WERI-Rb-1 (cell line): ENCODE measurements around the gene PRRT1B.

Experiments used
- DNase-seq: peaks from one replicate; pipeline ENCODE4 v3.0.0-alpha.2; 2020
- H3K27ac ChIP-seq: fragments of 250-450 bp; sonication (Bioruptor Pico); 2 replicates; pipeline ENCODE4 v1.5.1; 2020; ENCODE audit warnings: mild to moderate bottlenecking, moderate library complexity
- H3K27me3 ChIP-seq: fragments of 250-450 bp; sonication (Bioruptor Pico); 2 replicates; pipeline ENCODE4 v1.5.1; 2021; ENCODE audit warnings: mild to moderate bottlenecking, low read depth, moderate library complexity; ENCODE audit not compliant: insufficient read depth, severe bottlenecking
- H3K36me3 ChIP-seq: fragments of 250-450 bp; sonication (Bioruptor Pico); 2 replicates; pipeline ENCODE4 v1.5.1; 2020; ENCODE audit warnings: mild to moderate bottlenecking, moderate library complexity
- H3K4me3 ChIP-seq: 2 replicates; pipeline ENCODE4 v1.5.1; 2011; ENCODE audit warnings: low read depth, mild to moderate bottlenecking, control low read depth, low read length
- H3K9me3 ChIP-seq: fragments of 250-450 bp; sonication (Bioruptor Pico); 2 replicates; pipeline ENCODE4 v1.5.1; 2021; ENCODE audit warnings: mild to moderate bottlenecking, moderate library complexity; ENCODE audit not compliant: severe bottlenecking
- CTCF ChIP-seq: IDR thresholded peaks from 2 replicates; pipeline ENCODE4 v1.5.1; 2011; ENCODE audit warnings: low read depth, mild to moderate bottlenecking, control low read depth, inconsistent platforms, low read length

PRRT1B gene

GRCh38 chr9:131518553-131518952 lies 26.8 kb upstream of the PRRT1B start:
- Histone ChIP-seq H3K9me3 (no peaks in the 10 kb centered on the region), H3K4me3 (no peak overlapping the region), H3K27me3 (no peaks in the 10 kb centered on the region), H3K36me3 (peaks cover 92% of the 10 kb centered on the region), H3K27ac (no peak overlapping the region)
- no peak for TF ChIP-seq CTCF
- no peak for DNase-seq

- TF ChIP-seq CTCF = no peak
- no peak overlapping the region for H3K27ac ChIP-seq
- no peaks in the 10 kb centered on the region for H3K27me3 ChIP-seq
- H3K9me3 ChIP-seq = no peaks in the 10 kb centered on the region
- DNase-seq = no peak
- no peak overlapping the region for H3K4me3 ChIP-seq
- peaks cover 93% of the 10 kb centered on the region for H3K36me3 ChIP-seq
These were observed 24.8 kb upstream of the PRRT1B start for GRCh38 chr9:131520503-131520902.

- no peaks in the 10 kb centered on the region for H3K9me3 ChIP-seq
- no peak overlapping the region for H3K4me3 ChIP-seq
- H3K27ac ChIP-seq = no peak overlapping the region
- H3K27me3 ChIP-seq = no peaks in the 10 kb centered on the region
- peaks cover 100% of the 10 kb centered on the region for H3K36me3 ChIP-seq
- TF ChIP-seq CTCF = no peak
- DNase-seq = no peak
These were observed 24.1 kb upstream of the PRRT1B start for GRCh38 chr9:131521203-131521602.

- no peaks in the 10 kb centered on the region for H3K9me3 ChIP-seq
- no peak overlapping the region for H3K27ac ChIP-seq
- peaks cover 100% of the 10 kb centered on the region for H3K36me3 ChIP-seq
- TF ChIP-seq CTCF = no peak
- no peak overlapping the region for H3K4me3 ChIP-seq
- no peak for DNase-seq
- H3K27me3 ChIP-seq = no peaks in the 10 kb centered on the region
These were observed 23.5 kb upstream of the PRRT1B start for GRCh38 chr9:131521822-131522221.

GRCh38 chr9:131522257-131523085 lies 22.9 kb upstream of the PRRT1B start:
- Histone ChIP-seq H3K27me3 (no peaks in the 10 kb centered on the region), H3K4me3 (no peak overlapping the region), H3K9me3 (no peaks in the 10 kb centered on the region), H3K36me3 (peaks cover 100% of the 10 kb centered on the region), H3K27ac (no peak overlapping the region; the same call in 1 of the 2 replicates)
- no peak for TF ChIP-seq CTCF
- no peak for DNase-seq

GRCh38 chr9:131523086-131523388 lies 22.3 kb upstream of the PRRT1B start:
- Histone ChIP-seq H3K9me3 (no peaks in the 10 kb centered on the region), H3K27me3 (no peaks in the 10 kb centered on the region), H3K27ac (peak overlapping the region; percentile 53; the same call in 1 of the 2 replicates), H3K4me3 (no peak overlapping the region), H3K36me3 (peaks cover 100% of the 10 kb centered on the region)
- no peak for DNase-seq
- no peak for TF ChIP-seq CTCF
